Lower leg skin (tissue), 4 donors: ENCODE results near the gene UBL4A. TPM values are rescaled to one million over a fixed set of nuclear protein-coding genes. Genes with fewer than 3 reads are reported as not detected.

Source experiments
- DNase-seq, 2 donors: peaks; one replicate each; pipeline ENCODE4 v3.0.0-alpha.2; 2019; ENCODE audit warnings: low spot score in 2 of 2
- H3K4me3 ChIP-seq: fragments of 200-600 bp; sonication (generic); 2 replicates; pipeline ENCODE4 v1.5.1; 2017; ENCODE audit warnings: mild to moderate bottlenecking, low read depth; ENCODE audit not compliant: poor library complexity, severe bottlenecking
- CTCF ChIP-seq, 3 donors: fragments of 450-650 bp; IDR thresholded peaks; one replicate each; pipeline ENCODE4 v1.5.1; 2016; ENCODE audit warnings: antibody characterized with exemption in 3 of 3, mild to moderate bottlenecking in 3 of 3, moderate library complexity in 2 of 3
- POLR2A ChIP-seq, 2 donors: fragments of 450-650 bp; IDR thresholded peaks; one replicate each; pipeline ENCODE4 v1.6.1; 2016 to 2017; ENCODE audit warnings: antibody characterized with exemption in 2 of 2, mild to moderate bottlenecking in 1 of 2, moderate library complexity in 1 of 2
- WGBS, 2 donors: methylation state at CpG; one replicate each; pipeline ENCODE4 v1.1.5; 2018; 5-methylcytosine and 5-hydroxymethylcytosine counted together
- intact Hi-C: fragments of 100-400 bp; cut with DNase I; formaldehyde crosslinking; loops from one replicate; pipeline ENCODE4 v1.15.0; 2023; ENCODE audit warnings: low total_unique reads
- total RNA-seq, 4 donors: library from RNA; depleted of rRNA; stranded (reverse); fragments of >200 nt; gene quantifications; one replicate each; pipeline ENCODE4 v1.1.0, GENCODE V29; 2016

The UBL4A gene
- total RNA-seq, 4 donors from 2014 or later, result 33.7 to 57.0 (median 50.7) TPM

- no peak for DNase-seq
- 90 to 99% methylated on average over 10 to 16 of the region's 16 CpGs for WGBS, 2 donors
- TF ChIP-seq POLR2A (IDR thresholded peaks at IDR 0.05) (no peak), CTCF (IDR thresholded peaks at IDR 0.05) (no peak)
- no peak overlapping the region for H3K4me3 ChIP-seq
- intact Hi-C loops, result no loop called here
Observed at GRCh38 chrX:154512879-154513553, 26.6 kb upstream of the UBL4A start.

GRCh38 chrX:154511761-154512160 lies 25.3 kb upstream of the UBL4A start:
- no peak for TF ChIP-seq POLR2A (IDR thresholded peaks at IDR 0.05)
- TF ChIP-seq CTCF (IDR thresholded peaks at IDR 0.05), result no peak
- no peak for DNase-seq
- intact Hi-C loops, result no loop called here
- no peak overlapping the region for H3K4me3 ChIP-seq
- WGBS, 2 donors, result 80 to 86% methylated on average over 12 of the region's 12 CpGs

- no peak for TF ChIP-seq POLR2A (IDR thresholded peaks at IDR 0.05)
- TF ChIP-seq CTCF (IDR thresholded peaks at IDR 0.05), result no peak
- WGBS, 2 donors, result 92 to 95% methylated on average over 5 of the region's 5 CpGs
- H3K4me3 ChIP-seq, result no peak overlapping the region
- DNase-seq, result no peak
- intact Hi-C loops, result no loop called here
Observed at GRCh38 chrX:154509455-154509854, 23.0 kb upstream of the UBL4A start.

GRCh38 chrX:154508384-154508745 lies 21.9 kb upstream of the UBL4A start:
- WGBS, 2 donors, result 89 to 100% methylated on average over 1 to 10 of the region's 13 CpGs
- TF ChIP-seq POLR2A (IDR thresholded peaks at IDR 0.05), result no peak
- TF ChIP-seq CTCF (IDR thresholded peaks at IDR 0.05), result no peak
- H3K4me3 ChIP-seq, result no peak overlapping the region
- intact Hi-C loops, result no loop called here
- DNase-seq, result no peak

- 78 to 90% methylated on average over 9 to 15 of the region's 24 CpGs for WGBS, 2 donors
- no peak overlapping the region for H3K4me3 ChIP-seq
- TF ChIP-seq CTCF (IDR thresholded peaks at IDR 0.05) (no peak), POLR2A (IDR thresholded peaks at IDR 0.05) (no peak)
- intact Hi-C loops, result no loop called here
- DNase-seq, result no peak
Observed at GRCh38 chrX:154507673-154508383, 21.4 kb upstream of the UBL4A start.
